OCI-LY7 (cell line): ENCODE data around the gene TNS3. TPM values are rescaled to one million over a fixed set of nuclear protein-coding genes. Genes with fewer than 3 reads are reported as not detected.

Source experiments
- BruUV-seq: library from RNA; stranded (reverse); fragments of 400-500 nt; replicated peaks from 2 replicates; lab custom pipeline; 2021; lab: Mats Ljungman, UMichigan
- CTCF ChIA-PET: fragments of 300-600 bp; sonication (Branson Sonifier 250); formaldehyde crosslinking; loops from one replicate; lab custom pipeline; 2022; ENCODE audit warnings: antibody characterized with exemption; ENCODE audit not compliant: unreplicated experiment; lab: Charles Lee
- POLR2A ChIA-PET: fragments of 300-600 bp; sonication (Branson Sonifier 250); formaldehyde crosslinking; loops from one replicate; lab custom pipeline; 2022; ENCODE audit warnings: antibody characterized with exemption; lab: Charles Lee
- DNase-seq: peaks from one replicate; pipeline ENCODE4 v3.0.0-alpha.2; 2015; ENCODE audit warnings: low spot score
- H2AFZ ChIP-seq: fragments of 200-600 bp; sonication (generic), shearing (Covaris generic); 2 replicates; pipeline ENCODE4 v1.6.1; 2014; ENCODE audit warnings: mild to moderate bottlenecking, antibody characterized with exemption, low read length, moderate library complexity
- H3K27ac ChIP-seq: fragments of 200-600 bp; sonication (generic); 2 replicates; pipeline ENCODE4 v1.5.1; 2014; ENCODE audit warnings: mixed run types, low read depth, mild to moderate bottlenecking, moderate library complexity, low read length, inconsistent platforms; ENCODE audit not compliant: poor library complexity, severe bottlenecking
- H3K36me3 ChIP-seq: fragments of 200-600 bp; sonication (generic); 2 replicates; pipeline ENCODE4 v1.6.1; 2014; ENCODE audit warnings: mild to moderate bottlenecking, antibody characterized with exemption, low read length, moderate library complexity, mixed read lengths; ENCODE audit not compliant: insufficient read depth
- H3K4me1 ChIP-seq: fragments of 200-600 bp; sonication (generic); 2 replicates; pipeline ENCODE4 v1.5.1; 2014; ENCODE audit warnings: mild to moderate bottlenecking, low read length; ENCODE audit not compliant: insufficient read depth, poor library complexity, severe bottlenecking
- H3K4me2 ChIP-seq: fragments of 200-600 bp; sonication (generic); 2 replicates; pipeline ENCODE4 v1.6.1; 2014; ENCODE audit warnings: mild to moderate bottlenecking, low read length
- H3K4me3 ChIP-seq: fragments of 200-600 bp; sonication (generic); 2 replicates; pipeline ENCODE4 v1.5.1; 2014; ENCODE audit warnings: mild to moderate bottlenecking, low read depth, low read length; ENCODE audit not compliant: poor library complexity, severe bottlenecking
- H3K79me2 ChIP-seq: fragments of 200-600 bp; sonication (generic); 2 replicates; pipeline ENCODE4 v1.6.1; 2016; ENCODE audit warnings: low read depth, mild to moderate bottlenecking, low read length, moderate library complexity, mixed read lengths; ENCODE audit not compliant: insufficient read depth
- H3K9me2 ChIP-seq: fragments of 200-600 bp; sonication (generic); 2 replicates; pipeline ENCODE4 v1.6.1; 2016; ENCODE audit warnings: mild to moderate bottlenecking, low read length, mixed read lengths; ENCODE audit not compliant: insufficient read depth
- H3K9me3 ChIP-seq: fragments of 200-600 bp; sonication (generic); 2 replicates; pipeline ENCODE4 v1.6.1; 2014; ENCODE audit warnings: mild to moderate bottlenecking, mixed run types, low read length, mixed read lengths
- H4K20me1 ChIP-seq: fragments of 200-600 bp; sonication (generic); 2 replicates; pipeline ENCODE4 v1.6.1; 2014; ENCODE audit warnings: mild to moderate bottlenecking, antibody characterized with exemption, low read length, moderate library complexity, mixed read lengths; ENCODE audit not compliant: insufficient read depth
- CTCF ChIP-seq: fragments of 200-600 bp; sonication (generic); conservative IDR thresholded peaks from 2 replicates; pipeline ENCODE4 v1.5.1; 2014; ENCODE audit warnings: mild to moderate bottlenecking, antibody characterized with exemption, low read length, moderate library complexity, mixed read lengths
- EZH2phosphoT487 ChIP-seq: fragments of 200-600 bp; sonication (generic); IDR thresholded peaks from 2 replicates; pipeline ENCODE4 v1.6.1; 2018; ENCODE audit warnings: low read depth, borderline replicate concordance, mild to moderate bottlenecking, mixed run types, antibody characterized with exemption, low read length, moderate library complexity, mixed read lengths
- intact Hi-C: fragments of 100-400 bp; cut with micrococcal nuclease; formaldehyde crosslinking; loops from one replicate; pipeline ENCODE4 v1.10.0; 2022; ENCODE audit not compliant: unreplicated experiment
- total RNA-seq, 2 experiments: library from RNA; depleted of rRNA in 1 of 2; stranded (reverse); fragments of >200 nt in 1 of 2; shearing (Covaris generic) in 1 of 2; gene quantifications; 2 replicates each; pipeline ENCODE4 v1.2.3, GENCODE V29; 2014 to 2022

The TNS3 gene
- total RNA-seq, 2 experiments from 2014 or later: 9.5 to 42.1 TPM

GRCh38 chr7:47474937-47475879 is 106.7 kb downstream of the TNS3 start:
- Histone ChIP-seq H3K4me2 (no peak overlapping the region), H3K79me2 (no peaks in the 10 kb centered on the region)
- POLR2A ChIA-PET: no interaction called here

GRCh38 chr7:47474211-47474936 is 107.5 kb downstream of the TNS3 start:
- BruUV-seq: no TSS peak

More at GRCh38 chr7:47474937-47475879, 106.7 kb downstream of the TNS3 start:
- H3K4me3 ChIP-seq: no peak overlapping the region
- TF ChIP-seq CTCF (no peak), EZH2phosphoT487 (no peak)
- no TSS peak for BruUV-seq
- DNase-seq: peak; percentile 18
- peaks cover 34% of the 10 kb centered on the region for H3K4me1 ChIP-seq
- H2AFZ ChIP-seq: no peak overlapping the region
- CTCF ChIA-PET: no interaction called here
- no peaks in the 10 kb centered on the region for H3K36me3 ChIP-seq
- no peak overlapping the region for H3K27ac ChIP-seq
- no peaks in the 10 kb centered on the region for H3K9me3 ChIP-seq
- intact Hi-C loops: no loop called here
- no peaks in the 10 kb centered on the region for H4K20me1 ChIP-seq
- H3K9me2 ChIP-seq: no peaks in the 10 kb centered on the region

More at GRCh38 chr7:47474211-47474936, 107.5 kb downstream of the TNS3 start:
- no peak overlapping the region for H3K27ac ChIP-seq
- H3K79me2 ChIP-seq: no peaks in the 10 kb centered on the region
- no peaks in the 10 kb centered on the region for H4K20me1 ChIP-seq
- intact Hi-C loops: no loop called here
- ChIA-PET CTCF (no interaction called here), POLR2A (no interaction called here)
- no peak for DNase-seq
- H3K4me3 ChIP-seq: no peak overlapping the region
- peaks cover 26% of the 10 kb centered on the region for H3K4me1 ChIP-seq
- H2AFZ ChIP-seq: no peak overlapping the region
- no peaks in the 10 kb centered on the region for H3K36me3 ChIP-seq
- no peak overlapping the region for H3K4me2 ChIP-seq
- TF ChIP-seq EZH2phosphoT487 (no peak), CTCF (no peak)
- H3K9me2 ChIP-seq: no peaks in the 10 kb centered on the region
- no peaks in the 10 kb centered on the region for H3K9me3 ChIP-seq
